Left lobe of liver (tissue), 2 donors: Measurements from ENCODE around the gene ADCY1. TPM values are rescaled to one million over a fixed set of nuclear protein-coding genes. Genes with fewer than 3 reads are reported as not detected.
A peak's percentile ranks its signal among the peaks of the same experiment; 100 is the strongest.
"Not testable (repeated sequence)": the region's sequence is repeated elsewhere in the genome, so short reads cannot be mapped to it uniquely, and the experiment has no call there.

Experiments
- ATAC-seq: fragments of 200-7000 bp; cut with Tn5 transposase; one replicate; pipeline ENCODE4 v1.9.1; 2020; ENCODE audit warnings: mild to moderate bottlenecking, moderate library complexity
- DNase-seq: peaks from one replicate; pipeline ENCODE4 v3.0.0-alpha.2; 2020; ENCODE audit warnings: low spot score
- total RNA-seq: library from RNA; stranded (reverse); gene quantifications from one replicate; pipeline ENCODE4 v1.2.1, GENCODE V29; 2021
- donor health status: DM: no; HTN: no; CAD: no; lungs with moderate emphysema.
- donor health status: DM: no; HTN: yes; CAD: no.

The ADCY1 gene
- total RNA-seq, 1 donor from 2014 or later: 12.8 TPM

DNA sequence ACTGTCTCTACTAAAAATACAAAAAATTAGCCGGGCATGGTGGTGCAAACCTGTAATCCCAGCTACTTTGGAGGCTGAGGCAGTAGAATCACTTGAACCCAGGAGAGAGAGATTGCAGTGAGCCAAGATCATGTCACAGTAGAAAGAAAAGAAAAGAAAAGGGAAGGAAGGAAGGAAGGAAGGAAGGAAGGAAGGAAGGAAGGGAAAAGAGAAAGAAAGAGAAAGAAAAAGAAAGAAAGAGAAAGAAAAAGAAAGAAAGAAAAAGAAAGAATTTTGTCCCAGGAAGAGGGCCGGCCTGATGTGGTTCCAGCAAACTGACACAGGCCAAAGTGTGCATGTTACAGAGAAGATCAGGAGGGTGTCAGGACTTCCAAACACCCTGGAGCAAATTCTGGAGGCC is 151.1 kb downstream of the ADCY1 start:
- ATAC-seq, DNase-seq: not testable (repeated sequence)

DNA sequence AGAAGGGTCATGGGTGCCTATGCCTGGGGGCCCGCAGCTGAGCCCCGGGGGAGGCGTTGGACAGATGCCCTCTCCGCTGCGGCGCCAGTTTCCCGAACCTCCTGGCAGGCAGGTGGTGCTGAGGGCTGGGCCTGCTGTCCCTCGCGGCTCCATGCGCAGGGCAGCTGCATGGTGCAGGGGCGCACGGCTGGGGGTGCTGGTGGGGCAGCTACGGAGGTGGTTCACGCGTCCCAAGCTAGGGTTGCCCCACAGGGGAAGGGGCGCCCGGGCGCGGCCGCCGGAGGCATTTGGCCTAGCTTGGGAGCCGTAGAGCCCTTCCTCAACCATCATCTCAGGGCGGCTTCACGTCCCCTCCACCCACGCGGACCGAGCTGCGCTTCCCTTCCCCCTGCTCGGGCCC is 152.7 kb downstream of the ADCY1 start:
- ATAC-seq (no peak), DNase-seq (no peak)

GRCh38 chr7:45731692-45732443 is 157.7 kb downstream of the ADCY1 start:
- not testable (repeated sequence) for ATAC-seq

GRCh38 chr7:45738920-45739319 is 164.8 kb downstream of the ADCY1 start:
- not testable (repeated sequence) for ATAC-seq, DNase-seq

More at GRCh38 chr7:45731692-45732443, 157.7 kb downstream of the ADCY1 start:
- not testable (repeated sequence) for DNase-seq

DNA sequence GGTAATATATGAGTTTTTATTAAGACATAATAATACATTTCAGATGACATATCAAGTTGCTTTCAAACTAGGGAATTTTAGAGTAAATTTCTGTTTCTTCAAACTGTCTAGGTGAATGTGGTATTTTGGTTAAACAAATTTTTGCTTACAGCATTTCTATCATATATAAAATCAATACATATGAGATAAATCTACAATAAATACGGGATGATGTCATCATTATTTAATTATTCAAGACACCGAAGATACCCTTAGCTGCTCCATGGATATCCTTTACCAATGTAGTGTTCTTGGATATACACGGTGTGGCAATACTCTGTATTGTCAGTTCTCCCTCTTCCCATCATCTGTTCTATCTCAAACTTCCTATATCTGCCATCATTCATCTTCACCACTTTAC is 166.4 kb downstream of the ADCY1 start:
- not testable (repeated sequence) for ATAC-seq

GRCh38 chr7:45748976-45749375 is 174.8 kb downstream of the ADCY1 start:
- peak; percentile 51 for ATAC-seq
- not testable (repeated sequence) for DNase-seq

More for the DNA sequence above, 166.4 kb downstream of the ADCY1 start:
- not testable (repeated sequence) for DNase-seq

GRCh38 chr7:45751352-45751751 is 177.2 kb downstream of the ADCY1 start:
- not testable (repeated sequence) for ATAC-seq, DNase-seq

DNA sequence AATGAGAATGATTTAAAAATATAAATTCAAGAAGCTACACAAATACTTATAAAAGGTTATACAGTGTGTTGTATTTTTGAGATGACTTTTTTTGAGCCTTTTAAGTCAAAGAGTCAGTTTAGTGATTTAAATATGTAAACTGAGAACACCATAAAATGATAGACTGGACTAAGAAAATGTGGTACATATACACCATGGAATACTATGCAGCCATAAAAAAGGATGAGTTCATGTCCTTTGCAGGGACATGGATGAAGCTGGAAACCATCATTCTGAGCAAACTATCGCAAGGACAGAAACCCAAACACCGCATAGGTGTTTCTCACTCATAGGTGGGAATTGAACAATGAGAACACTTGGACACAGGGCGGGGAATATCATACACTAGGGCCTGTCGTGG is 182.2 kb downstream of the ADCY1 start:
- not testable (repeated sequence) for ATAC-seq

DNA sequence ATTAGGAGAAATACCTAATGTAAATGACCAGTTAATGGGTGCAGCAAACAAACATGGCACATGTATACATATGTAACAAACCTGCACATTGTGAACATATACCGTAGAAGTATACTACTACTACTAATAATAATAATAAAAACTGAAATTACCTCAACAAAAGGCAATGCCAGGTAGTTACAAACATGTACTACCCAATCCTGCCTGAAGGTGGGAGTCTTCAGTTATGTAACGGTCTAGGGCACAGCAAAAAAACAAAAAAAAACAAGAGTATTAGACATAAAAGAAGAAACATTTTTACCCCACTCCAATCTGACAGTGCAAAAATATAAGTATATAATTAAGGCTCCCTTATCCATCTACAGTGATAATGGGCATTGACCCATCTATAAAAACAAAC is 182.6 kb downstream of the ADCY1 start:
- DNase-seq: not testable (repeated sequence)

More for the DNA sequence above, 182.2 kb downstream of the ADCY1 start:
- not testable (repeated sequence) for DNase-seq

DNA sequence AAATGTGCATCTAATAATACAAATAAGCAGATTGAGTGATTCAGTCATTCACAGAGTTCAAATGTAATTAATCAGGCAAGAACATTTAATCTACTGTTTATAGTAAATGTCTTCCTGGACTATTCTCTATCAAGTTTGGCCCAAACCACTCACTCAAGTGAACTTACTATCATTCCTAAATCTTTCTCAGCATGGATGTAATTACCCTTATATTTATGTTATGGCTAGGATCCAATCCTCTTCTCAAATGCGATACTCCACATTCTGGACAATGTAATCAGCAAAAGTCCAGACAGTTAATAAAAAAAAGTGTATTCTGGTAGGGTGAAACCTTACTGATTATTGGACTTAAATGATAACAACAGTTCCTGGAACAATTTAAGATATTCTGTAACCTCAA is 185.3 kb downstream of the ADCY1 start:
- ATAC-seq, DNase-seq: not testable (repeated sequence)

More for the DNA sequence above, 182.6 kb downstream of the ADCY1 start:
- not testable (repeated sequence) for ATAC-seq

GRCh38 chr7:45761545-45762205 is 187.5 kb downstream of the ADCY1 start:
- DNase-seq, ATAC-seq: not testable (repeated sequence)

GRCh38 chr7:45762225-45762994 is 188.2 kb downstream of the ADCY1 start:
- ATAC-seq, DNase-seq: not testable (repeated sequence)

DNA sequence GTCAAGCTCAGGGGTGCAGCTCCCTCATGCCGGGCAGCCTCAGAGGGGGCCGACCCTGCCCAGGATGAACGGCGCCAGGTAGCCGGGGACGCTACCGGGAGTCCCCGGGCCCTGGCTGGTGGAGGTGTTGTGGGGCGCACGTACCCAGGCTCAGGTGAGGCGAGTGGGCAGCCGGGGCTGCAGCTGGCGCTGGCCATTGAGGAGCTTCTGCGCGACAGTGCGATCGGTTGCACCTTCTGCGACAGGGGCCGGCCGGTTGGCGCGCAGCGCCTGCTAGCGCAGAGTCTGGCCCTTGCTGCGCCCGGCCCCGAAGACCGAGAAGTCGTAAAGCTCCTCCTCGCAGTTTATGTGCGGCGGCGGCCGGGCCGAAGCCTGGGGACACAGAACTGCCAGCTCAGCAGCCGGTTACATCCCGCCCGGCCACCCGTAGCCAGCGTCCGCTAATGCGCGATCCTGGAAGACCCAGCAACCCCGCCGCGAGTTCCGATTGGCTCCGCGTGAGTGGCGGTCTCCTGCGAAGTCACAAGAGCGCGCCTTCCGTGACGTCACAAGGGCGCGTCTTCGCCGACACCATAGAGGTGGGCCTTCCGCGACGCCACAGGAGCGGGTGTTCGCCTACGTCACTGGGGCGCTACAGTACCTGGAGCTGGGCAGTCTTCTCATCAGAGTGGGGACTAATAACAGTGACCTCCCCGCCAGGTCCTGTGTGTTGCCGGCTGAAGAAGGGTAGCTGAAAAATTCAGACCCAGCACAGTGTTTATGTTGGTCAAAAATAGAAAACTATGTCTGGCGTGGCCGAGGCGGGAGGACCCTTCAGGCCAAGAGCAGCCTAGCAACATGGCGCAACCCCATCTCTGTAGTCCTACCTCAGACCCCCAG is 194.6 kb downstream of the ADCY1 start:
- DNase-seq (peak; percentile 98), ATAC-seq (peak; percentile 100)

- ATAC-seq: not testable (repeated sequence)
- DNase-seq: peak; percentile 44
Observed at GRCh38 chr7:45769626-45770025, 195.5 kb downstream of the ADCY1 start.
